CD14-positive monocyte (primary cell): ENCODE measurements around the gene TBCK. TPM values are rescaled to one million over a fixed set of nuclear protein-coding genes. Genes with fewer than 3 reads are reported as not detected.
"Not testable (repeated sequence)": the region's sequence is repeated elsewhere in the genome, so short reads cannot be mapped to it uniquely, and the experiment has no call there.

Experiments
- DNase-seq, 3 donors: peaks; one replicate each; pipeline ENCODE4 v3.0.0-alpha.2; 2011 to 2022
- H2AFZ ChIP-seq: 2 replicates; pipeline ENCODE4 v1.6.0; 2012; ENCODE audit warnings: mild to moderate bottlenecking, low read depth, low read length, inconsistent platforms; ENCODE audit not compliant: insufficient read depth, poor library complexity, severe bottlenecking
- H3K27ac ChIP-seq, 2 donors: 1 replicate in 1 of 2; 2 replicates in 1 of 2; pipeline ENCODE4 v1.5.1; 2012 to 2013; ENCODE audit warnings: low read length in 2 of 2, control low read depth in 1 of 2, inconsistent platforms in 1 of 2, low read depth in 1 of 2, mild to moderate bottlenecking in 1 of 2
- H3K27me3 ChIP-seq, 2 donors: one replicate each; pipeline versions ENCODE4 v1.6.0 to v1.6.1; 2011 to 2013; ENCODE audit warnings: low read length in 2 of 2; ENCODE audit not compliant: control insufficient read depth in 2 of 2, insufficient read depth in 2 of 2
- H3K36me3 ChIP-seq, 2 donors: replicated peaks in 1 of 2; 1 replicate in 1 of 2; 2 replicates in 1 of 2; pipeline versions ENCODE4 v1.5.1 to v1.6.1; 2012 to 2013; ENCODE audit warnings: low read length in 2 of 2, control low read depth in 1 of 2, inconsistent platforms in 1 of 2, mild to moderate bottlenecking in 1 of 2; ENCODE audit not compliant: insufficient read depth in 2 of 2, control insufficient read depth in 1 of 2
- H3K4me1 ChIP-seq, 2 donors: 1 replicate in 1 of 2; 2 replicates in 1 of 2; pipeline versions ENCODE4 v1.5.1 to v1.6.1; 2012 to 2013; ENCODE audit warnings: low read length in 2 of 2, control low read depth in 1 of 2, inconsistent platforms in 1 of 2, mild to moderate bottlenecking in 1 of 2, moderate library complexity in 1 of 2; ENCODE audit not compliant: insufficient read depth in 2 of 2, control insufficient read depth in 1 of 2
- H3K4me2 ChIP-seq: replicated peaks from 2 replicates; pipeline ENCODE3; 2012; ENCODE audit warnings: low read length, moderate library complexity, mild to moderate bottlenecking; ENCODE audit not compliant: poor library complexity, severe bottlenecking; ENCODE audit errors: extremely low read depth
- H3K4me3 ChIP-seq, 3 experiments: fragments of 200-600 bp in 1 of 3; sonication (generic) in 1 of 3; replicated peaks in 1 of 3; 1 replicate in 2 of 3; 2 replicates in 1 of 3; pipeline ENCODE4 v1.5.1; 2011 to 2013; ENCODE audit warnings: low read length in 3 of 3, mild to moderate bottlenecking in 3 of 3, control low read depth in 2 of 3, low read depth in 2 of 3, inconsistent platforms in 1 of 3, moderate library complexity in 1 of 3
- H3K79me2 ChIP-seq: 2 replicates; pipeline ENCODE4 v1.6.0; 2012; ENCODE audit warnings: mild to moderate bottlenecking, control low read depth, inconsistent platforms, low read length, moderate library complexity; ENCODE audit not compliant: insufficient read depth
- H3K9ac ChIP-seq: 2 replicates; pipeline ENCODE4 v1.6.0; 2017; ENCODE audit warnings: low read length, mild to moderate bottlenecking; ENCODE audit not compliant: insufficient read depth, poor library complexity, severe bottlenecking
- H3K9me3 ChIP-seq, 2 donors: replicated peaks in 1 of 2; 1 replicate in 1 of 2; 2 replicates in 1 of 2; pipeline versions ENCODE4 v1.5.1 to v1.6.1; 2012 to 2013; ENCODE audit warnings: low read length in 2 of 2, control low read depth in 1 of 2; ENCODE audit not compliant: control insufficient read depth in 1 of 2, insufficient read depth in 1 of 2
- H4K20me1 ChIP-seq: 2 replicates; pipeline ENCODE4 v1.6.0; 2012; ENCODE audit warnings: mild to moderate bottlenecking, low read length, control low read depth, moderate library complexity; ENCODE audit not compliant: insufficient read depth
- H3K27ac Mint-ChIP-seq, 7 donors: one replicate each; pipeline ENCODE4 v1.8.0; 2020; ENCODE audit warnings: mild to moderate bottlenecking in 7 of 7, mixed read lengths in 7 of 7, moderate library complexity in 6 of 7, inconsistent platforms in 2 of 7
- H3K27me3 Mint-ChIP-seq, 3 donors: one replicate each; pipeline ENCODE4 v1.8.0; 2021 to 2022; ENCODE audit warnings: low read depth in 3 of 3, mild to moderate bottlenecking in 3 of 3, mixed read lengths in 3 of 3, moderate library complexity in 3 of 3, inconsistent platforms in 1 of 3
- H3K36me3 Mint-ChIP-seq, 2 donors: one replicate each; pipeline ENCODE4 v1.8.0; 2020; ENCODE audit warnings: mixed read lengths in 2 of 2, inconsistent platforms in 1 of 2, mild to moderate bottlenecking in 1 of 2
- H3K4me1 Mint-ChIP-seq: one replicate; pipeline ENCODE4 v1.8.0; 2020; ENCODE audit warnings: mild to moderate bottlenecking, mixed read lengths
- H3K4me3 Mint-ChIP-seq, 2 donors: one replicate each; pipeline ENCODE4 v1.8.0; 2020; ENCODE audit warnings: mild to moderate bottlenecking in 2 of 2, mixed read lengths in 2 of 2, moderate library complexity in 1 of 2
- H3K9me3 Mint-ChIP-seq, 7 donors: one replicate each; pipeline ENCODE4 v1.8.0; 2020 to 2022; ENCODE audit warnings: mixed read lengths in 7 of 7, mild to moderate bottlenecking in 6 of 7, moderate library complexity in 6 of 7, inconsistent platforms in 2 of 7
- WGBS: methylation state at CpG from one replicate; pipeline ENCODE4 v1.1.5; 2013; ENCODE audit warnings: missing lambda C conversion rate; ENCODE audit not compliant: insufficient coverage; 5-methylcytosine and 5-hydroxymethylcytosine counted together
- intact Hi-C, 2 donors: fragments of 100-400 bp; cut with micrococcal nuclease; formaldehyde crosslinking; loops; one replicate each; pipeline versions ENCODE4 v1.15.0 to v1.15.1; 2023
- polyA plus RNA-seq, 3 donors: library from polyadenylated mRNA; depleted of rRNA in 1 of 3; unstranded in 2 of 3; stranded (reverse) in 1 of 3; fragments of 300-500 nt in 2 of 3; fragments of >200 nt in 1 of 3; fragmentation: Illumina TruSeq in 2 of 3; gene quantifications; 1 replicate in 2 of 3; 2 replicates in 1 of 3; pipeline ENCODE4 v1.2.3, GENCODE V29; 2012 to 2021
- TF ChIP-seq, protein P1 (sequence below): fragments of 200-600 bp; IDR thresholded peaks from one replicate; pipeline ENCODE4 v1.8.0; 2022; ENCODE audit warnings: antibody characterized with exemption, mild to moderate bottlenecking

Gene TBCK
- polyA plus RNA-seq, 3 donors, result 8.0 to 14.0 (median 12.5) TPM

DNA sequence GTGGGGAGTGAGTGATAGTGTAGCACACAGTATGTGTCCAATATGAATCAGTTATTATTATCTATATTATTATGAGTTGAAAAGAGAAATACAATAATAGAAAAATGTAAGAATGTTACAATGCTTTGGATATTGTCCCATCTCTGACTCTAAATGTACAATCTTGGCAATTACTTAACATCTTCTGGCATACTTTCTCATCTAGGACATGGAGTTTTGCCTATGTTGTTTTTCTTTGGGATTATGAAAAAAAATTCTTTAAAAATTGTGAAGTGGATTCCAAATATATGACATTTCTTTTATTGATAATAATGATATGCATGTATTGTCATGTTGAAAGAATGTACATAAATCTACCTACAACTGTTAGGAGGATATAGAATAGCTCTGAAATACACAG lies 84.1 kb downstream of the TBCK start:
- H3K27ac Mint-ChIP-seq, result no peak overlapping the region
- no peaks in the 10 kb centered on the region for H3K79me2 ChIP-seq
- intact Hi-C loops, result no loop called here

DNA sequence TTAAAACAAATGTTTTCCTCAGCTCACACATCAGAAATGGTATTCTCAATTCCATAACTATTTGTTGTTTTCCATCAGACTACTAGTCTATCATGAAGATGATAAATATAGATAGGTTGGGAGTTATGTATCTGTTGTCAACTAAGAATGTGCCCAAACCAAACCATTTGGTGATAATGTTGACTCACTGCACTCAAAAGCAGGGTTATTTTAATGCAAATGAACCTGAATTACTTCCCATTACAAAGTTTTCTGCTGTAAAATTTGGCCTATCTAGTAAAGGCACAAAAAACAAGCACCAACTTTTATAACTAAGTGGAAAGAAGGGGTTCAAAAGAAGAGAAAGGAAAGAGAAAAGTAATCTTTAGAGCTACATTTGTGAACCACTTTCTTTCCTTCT lies 93.5 kb downstream of the TBCK start:
- Histone ChIP-seq H2AFZ (no peak overlapping the region), H3K27me3 (no peaks in the 10 kb centered on the region), H3K4me2 (no peak overlapping the region), H3K9me3 (peaks cover 4 to 5% of the 10 kb centered on the region in 2 donors), H3K79me2 (no peaks in the 10 kb centered on the region), H3K9ac (no peak overlapping the region), H4K20me1 (no peaks in the 10 kb centered on the region), H3K36me3 (peaks cover 0 to 13% of the 10 kb centered on the region in 2 donors), H3K4me3 (no peak overlapping the region), H3K27ac (no peak overlapping the region), H3K4me1 (no peaks in the 10 kb centered on the region)
- peaks cover 14 to 19% of the 10 kb centered on the region in 2 donors for H3K36me3 Mint-ChIP-seq
- TF ChIP-seq, protein P1, sequence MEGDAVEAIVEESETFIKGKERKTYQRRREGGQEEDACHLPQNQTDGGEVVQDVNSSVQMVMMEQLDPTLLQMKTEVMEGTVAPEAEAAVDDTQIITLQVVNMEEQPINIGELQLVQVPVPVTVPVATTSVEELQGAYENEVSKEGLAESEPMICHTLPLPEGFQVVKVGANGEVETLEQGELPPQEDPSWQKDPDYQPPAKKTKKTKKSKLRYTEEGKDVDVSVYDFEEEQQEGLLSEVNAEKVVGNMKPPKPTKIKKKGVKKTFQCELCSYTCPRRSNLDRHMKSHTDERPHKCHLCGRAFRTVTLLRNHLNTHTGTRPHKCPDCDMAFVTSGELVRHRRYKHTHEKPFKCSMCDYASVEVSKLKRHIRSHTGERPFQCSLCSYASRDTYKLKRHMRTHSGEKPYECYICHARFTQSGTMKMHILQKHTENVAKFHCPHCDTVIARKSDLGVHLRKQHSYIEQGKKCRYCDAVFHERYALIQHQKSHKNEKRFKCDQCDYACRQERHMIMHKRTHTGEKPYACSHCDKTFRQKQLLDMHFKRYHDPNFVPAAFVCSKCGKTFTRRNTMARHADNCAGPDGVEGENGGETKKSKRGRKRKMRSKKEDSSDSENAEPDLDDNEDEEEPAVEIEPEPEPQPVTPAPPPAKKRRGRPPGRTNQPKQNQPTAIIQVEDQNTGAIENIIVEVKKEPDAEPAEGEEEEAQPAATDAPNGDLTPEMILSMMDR, result no peak
- DNase-seq, result no peak
- no peak overlapping the region for H3K27ac Mint-ChIP-seq
- no peaks in the 10 kb centered on the region for H3K4me1 Mint-ChIP-seq
- intact Hi-C loops, result no loop called here
- no peaks in the 10 kb centered on the region for H3K27me3 Mint-ChIP-seq
- no peak overlapping the region for H3K4me3 Mint-ChIP-seq
- H3K9me3 Mint-ChIP-seq, result peaks cover 0 to 7% (median 5%) of the 10 kb centered on the region in 7 donors

More for the DNA sequence above, 84.1 kb downstream of the TBCK start:
- Histone ChIP-seq H3K4me3 (no peak overlapping the region), H3K9ac (no peak overlapping the region), H3K4me2 (no peak overlapping the region), H3K4me1 (no peaks in the 10 kb centered on the region), H3K27ac (no peak overlapping the region), H3K27me3 (no peaks in the 10 kb centered on the region), H3K9me3 (no peaks in the 10 kb centered on the region), H4K20me1 (no peaks in the 10 kb centered on the region), H2AFZ (no peak overlapping the region), H3K36me3 (peaks cover 49 to 76% of the 10 kb centered on the region in 2 donors)
- Mint-ChIP-seq H3K9me3 (no peaks in the 10 kb centered on the region), H3K27me3 (no peaks in the 10 kb centered on the region), H3K4me3 (no peak overlapping the region), H3K4me1 (no peaks in the 10 kb centered on the region), H3K36me3 (peaks cover 49 to 62% of the 10 kb centered on the region in 2 donors)
- TF ChIP-seq, protein P1, result no peak
- no peak for DNase-seq

- H3K4me3 ChIP-seq, H3K27me3 Mint-ChIP-seq, H3K9me3 Mint-ChIP-seq, H3K9me3 ChIP-seq, H3K79me2 ChIP-seq, H3K4me1 ChIP-seq, H3K27ac ChIP-seq, H4K20me1 ChIP-seq, H3K4me1 Mint-ChIP-seq, H3K9ac ChIP-seq, H3K27ac Mint-ChIP-seq, intact Hi-C loops, DNase-seq, H3K4me3 Mint-ChIP-seq, H3K27me3 ChIP-seq, H3K4me2 ChIP-seq, H2AFZ ChIP-seq: not testable (repeated sequence)
- over 99% methylated on average over 17 of the region's 23 CpGs for whole genome bisulfite sequencing
- peaks cover 9 to 22% of the 10 kb centered on the region in 2 donors for H3K36me3 Mint-ChIP-seq
- H3K36me3 ChIP-seq, result peaks cover 6 to 10% of the 10 kb centered on the region in 2 donors
Observed at GRCh38 chr4:106213291-106213690, 102.7 kb downstream of the TBCK start.
